HG02759 (cell line): ENCODE results near the gene MAP7.
"Not testable (repeated sequence)": the region's sequence is repeated elsewhere in the genome, so short reads cannot be mapped to it uniquely, and the experiment has no call there.

Source experiments
- ATAC-seq: cut with Tn5 transposase; IDR thresholded peaks from one replicate; pipeline ENCODE4 v1.9.1; 2021; ENCODE audit warnings: mild to moderate bottlenecking, moderate library complexity; ENCODE audit not compliant: unreplicated experiment

MAP7 gene

GRCh38 chr6:136401236-136401635 lies 149.0 kb downstream of the MAP7 start:
- not testable (repeated sequence) for ATAC-seq

DNA sequence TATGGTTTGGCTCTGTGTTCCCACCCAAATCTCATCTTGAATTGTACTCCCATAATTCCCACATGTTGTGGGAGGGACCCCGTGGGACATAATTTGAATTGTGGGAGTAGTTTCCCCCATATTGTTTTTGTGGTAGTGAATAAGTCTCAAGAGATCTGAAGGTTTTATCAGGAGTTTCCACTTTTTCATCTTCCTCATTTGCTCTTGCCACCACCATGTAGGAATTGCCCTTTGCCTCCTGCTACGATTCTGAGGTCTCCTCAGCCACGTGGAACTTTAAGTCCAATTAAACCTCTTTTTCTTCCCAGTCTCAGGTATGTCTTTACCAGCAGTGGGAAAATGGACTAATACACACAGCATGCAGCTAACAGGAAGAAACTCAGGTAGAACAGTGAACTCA lies 151.8 kb downstream of the MAP7 start:
- ATAC-seq, result no peak

DNA sequence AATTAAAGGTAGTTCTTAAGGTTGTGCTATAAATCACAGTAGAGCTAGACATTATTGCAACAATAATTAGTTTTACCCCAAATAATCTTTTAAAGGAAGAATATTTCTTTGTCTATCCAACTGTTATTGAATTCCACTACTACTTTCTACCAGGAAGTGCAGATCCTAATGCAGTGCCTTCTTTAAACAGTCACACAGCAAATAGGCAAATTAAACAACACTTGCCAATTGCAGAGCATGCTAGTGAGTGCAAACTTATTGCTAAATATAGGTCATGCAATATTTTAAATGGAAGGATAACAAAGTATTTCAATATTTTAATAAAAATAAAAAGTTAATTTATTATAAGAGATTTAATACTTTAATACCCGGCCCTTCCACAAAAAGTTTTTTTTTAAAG lies 153.3 kb downstream of the MAP7 start:
- ATAC-seq, result no peak

DNA sequence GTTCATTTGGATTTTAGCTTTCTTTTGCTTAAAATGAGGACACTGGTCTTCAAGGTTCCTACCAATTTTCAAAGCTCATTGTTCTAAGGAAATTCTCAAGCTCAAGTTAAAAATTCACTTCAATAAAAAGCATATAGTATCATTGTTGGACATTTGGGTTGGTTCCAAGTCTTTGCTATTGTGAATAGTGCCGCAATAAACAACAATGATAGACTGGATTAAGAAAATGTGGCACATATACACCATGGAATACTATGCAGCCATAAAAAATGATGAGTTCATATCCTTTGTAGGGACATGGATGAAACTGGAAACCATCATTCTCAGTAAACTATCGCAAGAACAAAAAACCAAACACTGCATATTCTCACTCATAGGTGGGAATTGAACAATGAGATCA lies 159.3 kb downstream of the MAP7 start:
- not testable (repeated sequence) for ATAC-seq

GRCh38 chr6:136387316-136387715 lies 162.9 kb downstream of the MAP7 start:
- no peak for ATAC-seq

- ATAC-seq, result no peak
Observed at GRCh38 chr6:136383268-136383937, 166.8 kb downstream of the MAP7 start.

GRCh38 chr6:136382676-136383252 lies 167.5 kb downstream of the MAP7 start:
- ATAC-seq, result no peak

DNA sequence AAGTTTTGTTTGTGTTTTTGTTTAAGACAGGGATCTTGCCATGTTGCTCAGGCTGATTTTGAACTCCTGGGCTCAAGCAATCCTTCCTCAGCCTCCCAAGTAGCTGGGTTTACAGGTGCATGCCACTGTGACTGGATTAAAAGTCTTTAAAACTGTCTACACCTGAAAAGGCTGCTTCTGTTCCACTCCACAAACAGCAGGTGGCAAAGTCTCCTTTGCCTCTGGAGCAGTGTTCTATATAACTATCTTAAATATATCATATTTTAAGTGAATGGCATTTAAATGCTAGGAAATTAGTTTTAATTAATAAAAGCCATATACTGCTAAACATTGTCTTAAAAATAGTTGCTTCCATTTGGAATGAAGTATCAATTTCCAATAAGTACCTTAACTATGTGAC lies 171.3 kb downstream of the MAP7 start:
- no peak for ATAC-seq

DNA sequence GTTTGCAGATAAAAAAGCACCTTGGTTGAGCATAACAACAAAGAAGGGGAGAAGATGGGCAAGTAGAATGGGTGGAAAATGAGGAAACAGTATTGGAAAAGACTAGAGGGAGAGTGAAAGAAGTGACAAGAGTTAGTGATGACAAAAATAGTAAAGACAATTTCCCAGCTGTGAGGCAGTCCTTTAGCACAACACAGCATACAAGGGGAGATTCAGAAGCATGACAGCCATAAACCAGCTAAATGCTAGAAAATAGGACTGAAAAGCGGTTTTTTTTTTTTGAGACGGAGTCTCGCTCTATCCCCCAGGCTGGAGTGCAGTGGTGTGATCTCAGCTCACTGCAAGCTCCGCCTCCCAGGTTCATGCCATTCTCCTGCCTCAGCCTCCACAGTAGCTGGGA lies 174.4 kb downstream of the MAP7 start:
- ATAC-seq, result not testable (repeated sequence)

DNA sequence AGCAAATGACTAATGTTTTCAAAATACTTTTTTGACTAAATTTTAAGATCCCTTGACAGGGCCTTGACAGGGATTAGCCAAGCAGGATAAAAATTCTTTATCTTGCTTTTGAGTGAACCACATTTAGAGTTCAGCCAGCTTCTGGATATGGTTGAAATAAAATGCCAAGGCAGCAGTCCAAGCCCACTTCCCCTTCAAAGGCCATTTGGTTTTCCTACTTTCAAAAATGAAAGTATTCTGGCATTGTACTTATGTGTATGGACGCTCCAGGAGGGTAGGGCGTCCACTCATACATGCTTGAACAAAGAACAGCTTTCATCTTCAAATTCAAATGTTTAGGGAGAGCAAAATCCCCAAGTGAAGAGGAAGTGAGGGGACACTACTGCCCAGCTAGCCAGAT lies 178.3 kb downstream of the MAP7 start:
- no peak for ATAC-seq

GRCh38 chr6:136370988-136371728 lies 179.1 kb downstream of the MAP7 start:
- no peak for ATAC-seq

DNA sequence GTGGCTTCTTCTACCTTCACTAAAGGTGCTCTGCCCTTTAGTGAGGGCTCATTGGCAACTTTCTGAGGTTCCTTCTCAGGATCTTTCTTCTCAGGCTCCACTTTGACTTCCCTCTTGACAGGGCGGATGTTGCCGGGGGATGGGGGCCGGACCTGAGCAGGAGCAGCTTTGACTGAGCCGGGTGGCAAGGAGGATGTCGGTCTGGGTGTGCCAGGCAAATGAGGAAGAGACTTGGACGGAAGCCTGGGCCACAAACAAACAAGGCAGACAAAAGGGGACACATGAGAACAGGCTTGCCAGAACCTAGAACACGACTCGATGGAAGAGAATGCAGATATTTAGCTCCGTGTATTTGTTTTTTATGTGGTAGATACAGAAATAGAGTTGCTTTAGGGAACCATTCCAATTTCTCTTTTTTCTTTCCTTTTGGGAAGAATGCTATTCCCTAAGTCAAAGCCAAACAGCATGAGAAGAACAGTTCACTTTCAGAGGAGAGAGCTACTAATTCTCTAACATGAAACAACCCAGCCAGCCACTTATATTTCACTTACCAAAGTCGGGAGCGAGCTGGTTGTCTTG lies 184.4 kb downstream of the MAP7 start:
- no peak for ATAC-seq

GRCh38 chr6:136362421-136363356 lies 187.5 kb downstream of the MAP7 start:
- no peak for ATAC-seq

DNA sequence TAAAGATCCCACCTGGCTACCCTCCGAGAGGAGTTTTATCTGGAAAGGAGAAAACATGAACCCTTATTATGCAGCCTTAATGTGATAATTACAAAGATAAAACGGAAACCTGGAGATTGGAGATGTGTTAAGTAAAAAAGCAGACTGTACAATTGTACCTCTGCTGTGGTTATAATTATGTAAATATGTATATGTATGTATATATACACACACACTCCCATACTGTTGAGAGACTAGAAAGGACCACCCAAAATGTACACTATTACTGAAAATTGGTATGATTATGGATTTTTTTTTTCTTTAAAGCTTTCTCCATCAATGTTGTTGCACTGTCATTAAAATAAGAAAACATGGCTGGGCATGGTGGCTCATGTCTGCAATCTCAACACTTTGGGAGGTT lies 188.4 kb downstream of the MAP7 start:
- ATAC-seq, result no peak

DNA sequence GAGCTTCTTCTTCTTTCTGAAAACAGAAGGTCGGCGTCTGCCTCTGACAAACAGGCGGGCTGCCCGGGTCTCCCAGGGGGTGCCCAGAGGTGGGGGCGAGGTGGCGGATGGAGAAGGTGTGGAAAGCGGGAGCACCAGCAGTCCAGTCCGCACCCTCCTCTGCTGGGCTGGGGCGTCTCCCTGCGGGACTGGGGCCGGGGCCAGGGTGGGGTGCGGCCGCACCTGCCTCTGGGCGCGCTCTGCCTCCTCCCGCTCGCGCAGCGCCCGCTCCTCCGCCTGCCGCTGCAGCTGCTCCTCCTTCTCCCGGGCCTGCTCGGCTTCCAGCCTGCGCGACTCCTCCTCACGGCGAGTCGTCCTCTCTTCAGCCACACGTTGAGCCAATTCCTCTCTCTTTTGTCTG lies 189.4 kb downstream of the MAP7 start:
- ATAC-seq, result no peak

GRCh38 chr6:136359851-136360250 lies 190.4 kb downstream of the MAP7 start:
- ATAC-seq, result no peak

DNA sequence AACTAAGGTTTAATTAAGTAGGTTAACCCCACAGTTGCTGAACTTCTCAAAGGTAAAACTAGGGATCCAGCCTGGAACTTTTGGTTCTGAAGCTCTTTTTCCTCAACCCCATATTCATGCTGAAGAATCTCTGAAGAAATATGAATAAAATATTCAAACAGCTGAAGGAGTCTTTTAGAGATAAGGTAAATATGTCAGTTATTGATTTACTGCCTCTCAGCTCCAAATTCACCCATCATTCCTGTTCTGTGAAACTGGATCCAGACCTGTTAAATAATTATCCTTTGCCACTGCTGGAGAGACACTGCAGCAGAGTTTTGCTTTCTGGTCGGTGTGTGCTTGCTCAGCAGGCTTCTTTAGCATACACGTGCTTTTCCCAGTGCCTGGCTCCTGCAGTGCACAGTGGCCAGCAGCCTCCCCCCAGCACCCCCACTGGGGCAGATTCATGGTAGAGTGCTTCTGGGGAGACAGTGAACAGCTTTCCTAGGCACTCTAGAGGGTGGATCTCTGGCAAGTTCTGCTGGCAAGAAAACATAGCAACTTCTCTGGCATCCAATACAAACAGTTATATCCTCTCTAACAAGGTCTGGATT lies 198.6 kb downstream of the MAP7 start:
- ATAC-seq, result no peak

DNA sequence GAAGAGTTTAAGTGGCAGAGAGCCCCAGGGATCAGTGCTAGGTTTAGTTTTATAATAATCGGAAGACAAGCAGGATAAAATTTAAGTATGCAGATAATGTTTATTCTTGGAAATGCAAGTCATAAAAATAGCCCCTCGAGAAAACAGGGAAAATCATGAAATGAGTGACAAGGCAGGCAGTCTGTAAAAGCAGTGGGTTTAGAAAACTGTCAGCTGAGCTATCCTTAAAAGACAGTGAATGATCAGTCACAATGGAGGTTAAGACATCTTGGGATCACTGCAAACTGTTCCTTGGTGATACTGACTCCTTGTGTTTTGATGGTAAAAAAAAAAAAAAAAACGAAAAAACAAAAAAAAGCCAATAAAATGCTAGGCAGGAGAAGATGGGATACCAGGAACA lies 199.3 kb downstream of the MAP7 start:
- ATAC-seq, result no peak

DNA sequence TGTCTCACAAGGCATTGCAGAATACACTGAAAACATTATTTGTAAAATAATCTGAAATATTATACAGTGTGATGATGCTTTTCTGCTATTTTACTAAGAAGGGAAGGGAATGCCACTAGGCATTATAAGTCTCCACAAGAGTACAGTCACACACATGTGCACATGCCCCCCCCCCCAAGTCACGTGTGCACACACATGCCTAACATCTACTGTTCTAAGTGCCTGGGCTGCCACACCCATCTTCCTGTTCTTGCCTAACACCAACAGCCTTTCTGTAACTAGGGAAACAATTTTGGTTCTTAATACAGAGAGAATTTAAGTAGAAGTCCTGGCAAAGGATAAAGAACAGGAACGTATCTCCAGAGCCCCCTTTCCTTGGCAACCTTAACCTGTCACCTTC lies 202.4 kb downstream of the MAP7 start:
- ATAC-seq, result no peak

DNA sequence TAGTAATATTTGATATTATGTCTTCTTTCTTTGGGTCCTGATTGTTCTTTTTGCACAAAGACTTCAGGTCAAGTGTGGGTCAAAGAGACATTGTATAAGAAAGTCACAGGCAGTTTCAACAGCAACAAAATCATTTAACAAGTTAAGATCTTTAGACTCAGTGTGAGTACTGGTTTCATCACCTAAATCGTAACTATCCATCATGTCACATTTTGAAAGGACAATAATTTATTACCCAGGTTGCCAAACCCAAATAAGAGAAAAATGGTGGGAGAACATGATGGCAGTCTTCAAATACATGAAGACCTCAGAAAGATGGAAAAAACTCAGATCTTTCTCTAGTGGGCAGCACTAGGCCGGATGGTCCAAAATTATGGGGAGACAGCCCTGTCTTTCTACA lies 205.1 kb downstream of the MAP7 start:
- no peak for ATAC-seq
